Kidney epithelial cell (primary cell): ENCODE measurements around the gene SLC25A23. TPM values are rescaled to one million over a fixed set of nuclear protein-coding genes. Genes with fewer than 3 reads are reported as not detected.

ENCODE experiments used
- DNase-seq: peaks from one replicate; pipeline ENCODE4 v3.0.0-alpha.2; 2010; ENCODE audit warnings: low read depth
- H3K27me3 ChIP-seq: 2 replicates; pipeline ENCODE4 v1.6.0; 2011; ENCODE audit warnings: low read length; ENCODE audit not compliant: control insufficient read depth, insufficient read depth
- H3K36me3 ChIP-seq: 2 replicates; pipeline ENCODE4 v1.5.1; 2011; ENCODE audit warnings: low read length; ENCODE audit not compliant: control insufficient read depth, insufficient read depth
- H3K4me3 ChIP-seq: 2 replicates; pipeline ENCODE4 v1.5.1; 2011; ENCODE audit warnings: low read depth, mild to moderate bottlenecking, control low read depth, low read length
- total RNA-seq: library from RNA; depleted of rRNA; stranded (reverse); fragments of >200 nt; gene quantifications from 2 replicates; pipeline ENCODE4 v1.2.3, GENCODE V29; 2015
- TF ChIP-seq, protein P1 (sequence below): IDR thresholded peaks from 2 replicates; pipeline ENCODE4 v1.5.1; 2011; ENCODE audit warnings: mild to moderate bottlenecking, moderate library complexity, low read length, control low read depth, inconsistent platforms; ENCODE audit not compliant: insufficient read depth, poor library complexity, severe bottlenecking

The SLC25A23 gene
- total RNA-seq, 1 donor from 2014 or later = 68.6 TPM

- Histone ChIP-seq H3K4me3 (no peak overlapping the region), H3K36me3 (peaks cover 4% of the 10 kb centered on the region), H3K27me3 (no peaks in the 10 kb centered on the region)
- DNase-seq = no peak
- TF ChIP-seq, protein P1, sequence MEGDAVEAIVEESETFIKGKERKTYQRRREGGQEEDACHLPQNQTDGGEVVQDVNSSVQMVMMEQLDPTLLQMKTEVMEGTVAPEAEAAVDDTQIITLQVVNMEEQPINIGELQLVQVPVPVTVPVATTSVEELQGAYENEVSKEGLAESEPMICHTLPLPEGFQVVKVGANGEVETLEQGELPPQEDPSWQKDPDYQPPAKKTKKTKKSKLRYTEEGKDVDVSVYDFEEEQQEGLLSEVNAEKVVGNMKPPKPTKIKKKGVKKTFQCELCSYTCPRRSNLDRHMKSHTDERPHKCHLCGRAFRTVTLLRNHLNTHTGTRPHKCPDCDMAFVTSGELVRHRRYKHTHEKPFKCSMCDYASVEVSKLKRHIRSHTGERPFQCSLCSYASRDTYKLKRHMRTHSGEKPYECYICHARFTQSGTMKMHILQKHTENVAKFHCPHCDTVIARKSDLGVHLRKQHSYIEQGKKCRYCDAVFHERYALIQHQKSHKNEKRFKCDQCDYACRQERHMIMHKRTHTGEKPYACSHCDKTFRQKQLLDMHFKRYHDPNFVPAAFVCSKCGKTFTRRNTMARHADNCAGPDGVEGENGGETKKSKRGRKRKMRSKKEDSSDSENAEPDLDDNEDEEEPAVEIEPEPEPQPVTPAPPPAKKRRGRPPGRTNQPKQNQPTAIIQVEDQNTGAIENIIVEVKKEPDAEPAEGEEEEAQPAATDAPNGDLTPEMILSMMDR = peak; percentile 59
Observed at GRCh38 chr19:6417713-6418561, 41.7 kb downstream of the SLC25A23 start.

DNA sequence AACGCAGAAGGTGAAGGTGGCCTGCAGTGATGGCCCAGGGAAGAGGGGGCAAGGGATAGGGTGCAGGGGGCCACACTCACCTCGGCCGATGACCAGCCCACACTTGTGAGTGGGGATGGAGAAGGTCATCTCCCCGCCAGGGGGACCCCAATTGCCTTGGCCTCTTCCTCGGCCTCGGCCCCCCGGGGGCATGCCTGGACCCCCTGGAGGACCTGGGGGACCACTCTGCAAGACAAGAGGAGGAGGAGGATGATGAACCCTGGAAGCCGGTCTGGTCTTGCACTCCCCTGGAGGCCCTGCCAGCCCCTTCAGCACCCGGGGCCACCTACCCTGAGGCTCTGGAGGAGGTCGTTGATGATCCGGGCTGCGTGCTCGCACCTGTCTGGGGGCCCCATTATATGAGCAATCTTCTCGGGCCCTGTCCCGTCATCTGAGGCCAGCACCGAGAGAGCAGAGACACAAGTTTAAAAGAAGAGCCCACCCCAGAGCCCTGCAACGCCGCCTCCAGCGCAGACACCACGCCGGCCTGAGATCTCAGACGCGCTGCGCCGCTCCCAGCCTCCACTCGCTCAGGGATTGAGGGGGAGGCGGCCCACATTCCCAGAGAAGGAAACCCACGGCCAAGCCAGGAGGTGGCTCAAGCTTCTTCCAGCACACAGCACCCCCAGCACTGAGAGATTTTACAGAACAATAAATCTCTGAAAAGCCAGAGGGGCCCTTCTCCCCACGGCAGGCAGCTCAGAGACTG, 42.8 kb downstream of the SLC25A23 start:
- no peak overlapping the region for H3K4me3 ChIP-seq
- TF ChIP-seq, protein P1 = no peak
- H3K36me3 ChIP-seq = peaks cover 4% of the 10 kb centered on the region

DNA sequence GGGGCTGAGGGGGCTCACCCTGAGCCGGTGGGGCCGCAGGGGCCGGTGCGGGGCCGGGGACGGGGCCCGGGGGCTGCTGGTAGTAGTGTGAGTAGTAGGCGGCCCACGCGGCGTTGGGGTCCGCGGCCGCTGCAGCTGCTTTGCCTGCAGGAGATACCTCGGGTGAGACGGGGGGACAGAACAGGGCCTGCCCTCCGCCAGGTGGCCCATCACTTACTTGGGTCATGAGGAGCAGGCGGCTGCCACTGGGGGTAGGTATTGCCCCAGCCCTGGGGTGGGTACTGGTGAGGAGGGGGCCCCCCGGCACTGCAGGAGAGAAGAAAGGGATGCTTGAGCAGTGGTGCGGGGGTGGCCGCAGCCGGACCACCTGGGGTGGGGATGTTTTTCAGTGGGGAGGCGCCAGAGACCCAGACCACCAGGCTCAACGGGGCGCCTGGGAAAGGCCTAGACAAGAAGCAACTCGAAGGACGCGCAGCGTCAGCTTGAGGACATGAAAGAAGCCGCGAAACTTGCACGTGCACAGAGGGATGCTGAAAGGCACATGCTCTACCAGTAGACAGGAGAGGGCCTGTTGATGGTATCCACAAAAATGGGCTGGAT, 43.9 kb downstream of the SLC25A23 start:
- TF ChIP-seq, protein P1 = no peak
- H3K27me3 ChIP-seq = no peaks in the 10 kb centered on the region
- peaks cover 4% of the 10 kb centered on the region for H3K36me3 ChIP-seq
- DNase-seq = no peak
- no peak overlapping the region for H3K4me3 ChIP-seq

More for the DNA sequence above, 42.8 kb downstream of the SLC25A23 start:
- H3K27me3 ChIP-seq = no peaks in the 10 kb centered on the region
- no peak for DNase-seq

GRCh38 chr19:6414793-6415590, 44.6 kb downstream of the SLC25A23 start:
- TF ChIP-seq, protein P1 = no peak
- Histone ChIP-seq H3K27me3 (no peaks in the 10 kb centered on the region), H3K36me3 (peaks cover 4% of the 10 kb centered on the region), H3K4me3 (no peak overlapping the region)
- DNase-seq = no peak

DNA sequence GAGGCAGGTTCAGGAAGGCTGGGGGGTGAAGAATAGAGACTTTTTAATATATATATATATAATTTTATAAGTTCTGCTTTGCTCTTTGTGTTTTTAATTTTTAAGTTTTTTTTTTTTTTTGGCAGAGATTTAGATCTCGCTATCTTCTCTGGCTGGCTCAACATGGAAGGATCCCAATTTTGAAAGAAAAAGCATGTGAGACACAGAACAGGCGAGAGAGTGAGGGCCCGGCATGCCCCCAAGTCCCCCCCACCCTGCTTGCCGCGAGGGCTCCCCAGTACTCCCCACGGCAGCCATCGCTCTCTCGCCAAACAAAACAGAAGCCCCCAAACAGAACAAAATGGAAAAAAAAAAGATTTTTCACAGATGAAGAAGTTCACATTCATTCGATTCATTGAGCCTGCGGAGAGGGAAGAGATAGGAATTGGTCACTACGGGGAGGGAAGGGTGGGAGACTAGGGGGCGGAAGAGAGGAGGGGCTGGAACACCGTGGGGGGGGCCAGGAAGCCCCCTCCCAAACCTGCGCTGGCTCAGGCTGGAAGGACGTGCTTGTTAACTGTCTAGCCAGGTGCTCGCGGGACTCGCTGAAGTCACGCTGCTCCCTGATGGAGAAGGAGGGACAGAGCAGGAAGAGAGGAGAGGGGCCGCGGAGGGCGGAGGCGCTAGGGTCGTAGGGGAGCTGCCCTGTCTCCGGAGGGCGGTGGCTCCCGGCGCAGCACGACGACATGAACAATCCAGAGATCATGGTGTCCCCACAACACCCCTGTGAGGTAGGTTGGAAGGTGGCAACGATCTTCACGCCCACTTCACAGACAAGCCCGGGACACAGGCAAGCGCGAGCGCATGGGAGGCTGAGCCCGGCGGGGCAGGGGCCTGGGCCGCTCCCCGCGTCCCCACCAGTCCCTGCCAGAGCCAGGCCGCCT, 45.6 kb downstream of the SLC25A23 start:
- DNase-seq = no peak
- TF ChIP-seq, protein P1 = no peak

More for the DNA sequence above, 45.6 kb downstream of the SLC25A23 start:
- H3K4me3 ChIP-seq = no peak overlapping the region
- H3K36me3 ChIP-seq = peaks cover 4% of the 10 kb centered on the region
- no peaks in the 10 kb centered on the region for H3K27me3 ChIP-seq
